Parathyroid adenoma (tissue), 2 donors: ENCODE results near the gene FMNL2.

Experiments
- H2AFZ ChIP-seq: fragments of 300-600 bp; sonication (generic); one replicate; pipeline ENCODE4 v1.7.0; 2017; ENCODE audit warnings: antibody characterized with exemption, mild to moderate bottlenecking
- H3K27ac ChIP-seq: fragments of 300-600 bp; sonication (generic); one replicate; pipeline ENCODE4 v1.7.0; 2017
- H3K27me3 ChIP-seq: fragments of 300-600 bp; sonication (generic); one replicate; pipeline ENCODE4 v1.7.0; 2017; ENCODE audit warnings: low read length; ENCODE audit not compliant: control insufficient read depth, insufficient read depth
- H3K36me3 ChIP-seq: fragments of 300-600 bp; sonication (generic); one replicate; pipeline ENCODE4 v1.7.0; 2017; ENCODE audit warnings: low read length; ENCODE audit not compliant: control insufficient read depth, insufficient read depth
- H3K4me1 ChIP-seq: fragments of 300-600 bp; sonication (generic); one replicate; pipeline ENCODE4 v1.7.0; 2017; ENCODE audit warnings: control low read depth
- H3K4me2 ChIP-seq: fragments of 300-600 bp; sonication (generic); one replicate; pipeline ENCODE4 v1.7.0; 2017; ENCODE audit warnings: low read length
- H3K4me3 ChIP-seq: fragments of 300-600 bp; sonication (generic); one replicate; pipeline ENCODE4 v1.7.0; 2017; ENCODE audit warnings: low read depth, low read length
- H3K79me2 ChIP-seq: fragments of 300-600 bp; sonication (generic); one replicate; pipeline ENCODE4 v1.7.0; 2017; ENCODE audit warnings: control low read depth
- H3K9ac ChIP-seq: fragments of 300-600 bp; sonication (generic); one replicate; pipeline ENCODE4 v1.7.0; 2017; ENCODE audit warnings: mild to moderate bottlenecking
- H3K9me3 ChIP-seq: fragments of 300-600 bp; sonication (generic); one replicate; pipeline ENCODE4 v1.7.0; 2017; ENCODE audit warnings: low read length; ENCODE audit not compliant: control insufficient read depth
- CTCF ChIP-seq: fragments of 300-600 bp; sonication (generic); IDR thresholded peaks from one replicate; pipeline ENCODE4 v1.7.0; 2017; ENCODE audit warnings: antibody characterized with exemption, mild to moderate bottlenecking
- donor health status: primary hyperparathyroidism.

Gene FMNL2

GRCh38 chr2:152430876-152431275 lies 95.9 kb downstream of the FMNL2 start:
- no peak for TF ChIP-seq CTCF
- Histone ChIP-seq H3K4me2 (no peak overlapping the region), H3K9ac (no peak overlapping the region), H2AFZ (no peak overlapping the region), H3K79me2 (peaks cover 32% of the 10 kb centered on the region), H3K4me3 (no peak overlapping the region), H3K27ac (no peak overlapping the region), H3K36me3 (no peaks in the 10 kb centered on the region), H3K27me3 (no peaks in the 10 kb centered on the region), H3K9me3 (no peaks in the 10 kb centered on the region), H3K4me1 (peaks cover 2% of the 10 kb centered on the region)

- no peaks in the 10 kb centered on the region for H3K27me3 ChIP-seq
- no peak for TF ChIP-seq CTCF
- H3K79me2 ChIP-seq = peaks cover 38% of the 10 kb centered on the region
- H3K9me3 ChIP-seq = no peaks in the 10 kb centered on the region
- H2AFZ ChIP-seq = no peak overlapping the region
- no peak overlapping the region for H3K27ac ChIP-seq
- no peak overlapping the region for H3K4me2 ChIP-seq
- H3K4me1 ChIP-seq = peaks cover 2% of the 10 kb centered on the region
- no peaks in the 10 kb centered on the region for H3K36me3 ChIP-seq
- H3K4me3 ChIP-seq = no peak overlapping the region
- no peak overlapping the region for H3K9ac ChIP-seq
Observed at GRCh38 chr2:152431370-152432098, 96.6 kb downstream of the FMNL2 start.

DNA sequence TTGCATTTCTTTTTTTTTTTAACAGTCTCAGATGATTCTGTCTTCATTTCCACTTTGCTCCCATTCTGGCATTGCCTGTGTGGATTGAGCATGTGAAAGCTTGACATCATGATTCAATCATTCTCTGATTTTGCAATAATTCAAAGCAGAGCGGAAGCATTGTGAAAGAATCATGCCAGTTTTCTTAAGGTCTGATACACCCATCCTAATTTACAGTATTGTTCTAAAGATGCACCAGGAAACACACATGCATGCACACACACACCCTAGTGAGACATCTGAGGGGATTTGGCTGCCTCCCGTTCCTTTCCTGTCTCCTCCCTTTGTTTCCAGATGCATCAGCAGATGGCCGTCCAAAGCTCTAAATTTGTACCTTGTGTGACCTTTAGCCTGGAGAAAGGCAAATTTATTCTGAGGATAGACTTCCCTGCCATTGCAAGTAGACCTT lies 97.3 kb downstream of the FMNL2 start:
- Histone ChIP-seq H3K36me3 (no peaks in the 10 kb centered on the region), H2AFZ (no peak overlapping the region), H3K4me3 (no peak overlapping the region), H3K27ac (no peak overlapping the region), H3K9ac (no peak overlapping the region), H3K4me1 (peaks cover 2% of the 10 kb centered on the region), H3K27me3 (no peaks in the 10 kb centered on the region), H3K9me3 (no peaks in the 10 kb centered on the region), H3K4me2 (no peak overlapping the region), H3K79me2 (peaks cover 44% of the 10 kb centered on the region)
- no peak for TF ChIP-seq CTCF

- H3K9ac ChIP-seq = no peak overlapping the region
- no peaks in the 10 kb centered on the region for H3K36me3 ChIP-seq
- TF ChIP-seq CTCF = no peak
- H3K27me3 ChIP-seq = no peaks in the 10 kb centered on the region
- no peak overlapping the region for H2AFZ ChIP-seq
- peaks cover 49% of the 10 kb centered on the region for H3K79me2 ChIP-seq
- H3K4me1 ChIP-seq = peaks cover 2% of the 10 kb centered on the region
- no peak overlapping the region for H3K4me2 ChIP-seq
- H3K9me3 ChIP-seq = no peaks in the 10 kb centered on the region
- H3K27ac ChIP-seq = no peak overlapping the region
- H3K4me3 ChIP-seq = no peak overlapping the region
Observed at GRCh38 chr2:152432765-152433164, 97.8 kb downstream of the FMNL2 start.

- no peak overlapping the region for H2AFZ ChIP-seq
- no peaks in the 10 kb centered on the region for H3K36me3 ChIP-seq
- no peak overlapping the region for H3K27ac ChIP-seq
- H3K9ac ChIP-seq = no peak overlapping the region
- H3K4me1 ChIP-seq = peaks cover 2% of the 10 kb centered on the region
- H3K4me2 ChIP-seq = no peak overlapping the region
- no peaks in the 10 kb centered on the region for H3K27me3 ChIP-seq
- TF ChIP-seq CTCF = no peak
- H3K79me2 ChIP-seq = peaks cover 51% of the 10 kb centered on the region
- no peaks in the 10 kb centered on the region for H3K9me3 ChIP-seq
- H3K4me3 ChIP-seq = no peak overlapping the region
Observed at GRCh38 chr2:152433289-152433688, 98.3 kb downstream of the FMNL2 start.
